A549 (cell line): ENCODE measurements around the gene FARSB.

Source experiments
- CTCF ChIP-seq: fragments of >200 bp; sonication (Bioruptor Twin); formaldehyde crosslinking; IDR thresholded peaks from 3 replicates; pipeline ENCODE4 v1.5.1; 2016
- RCOR1 ChIP-seq: fragments of 150-350 bp; IDR thresholded peaks from 2 replicates; pipeline ENCODE4 v1.6.1; 2014; ENCODE audit warnings: antibody characterized with exemption, low read length, low read depth

- TF ChIP-seq RCOR1 = no peak
- no peak for TF ChIP-seq CTCF
Measured at GRCh38 chr2:222563936-222564335, 92.0 kb downstream of the FARSB start.
